Natural killer cell (primary cell): ENCODE results near the gene ARV1. TPM values are rescaled to one million over a fixed set of nuclear protein-coding genes. Genes with fewer than 3 reads are reported as not detected.
"Not testable (repeated sequence)": the region's sequence is repeated elsewhere in the genome, so short reads cannot be mapped to it uniquely, and the experiment has no call there.

Experiments
- ATAC-seq, 3 donors: fragments of 150-1000 bp in 2 of 3; fragments of 200-7000 bp in 1 of 3; cut with Tn5 transposase; 1 replicate in 1 of 3; 2 replicates in 2 of 3; pipeline ENCODE4 v1.10.0; 2021; ENCODE audit warnings: mild to moderate bottlenecking in 2 of 3, moderate library complexity in 2 of 3
- DNase-seq, 2 donors: peaks; one replicate each; pipeline versions ENCODE4 v3.0.0 to v3.0.0-alpha.2; 2013 to 2021; ENCODE audit warnings: mixed read lengths in 1 of 2
- H3K27ac ChIP-seq: one replicate; pipeline ENCODE4 v1.5.1; 2013; ENCODE audit warnings: mild to moderate bottlenecking, low read length
- H3K27me3 ChIP-seq: one replicate; pipeline ENCODE4 v1.6.1; 2013; ENCODE audit warnings: low read length; ENCODE audit not compliant: control insufficient read depth, insufficient read depth
- H3K36me3 ChIP-seq: one replicate; pipeline ENCODE4 v1.6.1; 2013; ENCODE audit warnings: low read length; ENCODE audit not compliant: control insufficient read depth, insufficient read depth
- H3K4me1 ChIP-seq: one replicate; pipeline ENCODE4 v1.6.1; 2013; ENCODE audit warnings: low read length; ENCODE audit not compliant: control insufficient read depth, insufficient read depth
- H3K4me3 ChIP-seq: one replicate; pipeline ENCODE4 v1.5.1; 2013; ENCODE audit warnings: low read length
- H3K9me3 ChIP-seq: one replicate; pipeline ENCODE4 v1.6.1; 2013; ENCODE audit warnings: low read length; ENCODE audit not compliant: control insufficient read depth, insufficient read depth
- H3K27ac Mint-ChIP-seq, 2 donors: one replicate each; pipeline ENCODE4 v1.8.0; 2022; ENCODE audit warnings: mild to moderate bottlenecking in 2 of 2, mixed read lengths in 2 of 2, moderate library complexity in 1 of 2
- H3K27me3 Mint-ChIP-seq, 2 donors: one replicate each; pipeline ENCODE4 v1.8.0; 2022; ENCODE audit warnings: low read depth in 2 of 2, mixed read lengths in 2 of 2
- H3K36me3 Mint-ChIP-seq: one replicate; pipeline ENCODE4 v1.8.0; 2022; ENCODE audit warnings: mixed read lengths
- H3K4me1 Mint-ChIP-seq, 2 donors: one replicate each; pipeline ENCODE4 v1.8.0; 2022; ENCODE audit warnings: mixed read lengths in 2 of 2
- H3K4me3 Mint-ChIP-seq: one replicate; pipeline ENCODE4 v1.8.0; 2022; ENCODE audit warnings: mild to moderate bottlenecking, moderate library complexity, mixed read lengths
- H3K9me3 Mint-ChIP-seq, 2 donors: one replicate each; pipeline ENCODE4 v1.8.0; 2022; ENCODE audit warnings: mixed read lengths in 2 of 2
- CTCF ChIP-seq: fragments of 200-600 bp; IDR thresholded peaks from one replicate; pipeline ENCODE4 v1.8.0; 2022; ENCODE audit warnings: antibody characterized with exemption
- WGBS: methylation state at CpG from one replicate; pipeline ENCODE4 v1.1.7; 2013; ENCODE audit warnings: missing lambda C conversion rate; ENCODE audit not compliant: insufficient coverage; 5-methylcytosine and 5-hydroxymethylcytosine counted together
- intact Hi-C: fragments of 100-400 bp; cut with micrococcal nuclease; formaldehyde crosslinking; loops from one replicate; pipeline ENCODE4 v1.14.2; 2022
- total RNA-seq, 4 donors: library from RNA; stranded (reverse); fragments of 120-200 nt in 1 of 4; gene quantifications; one replicate each; pipeline versions ENCODE4 v1.2.3 to v1.2.4, GENCODE V29; 2013 to 2022

ARV1 gene
- total RNA-seq, 3 donors from 2014 or later (not counting 1 experiment from before 2014, with no cell fraction given) = 7.2 to 7.6 (median 7.3) TPM

- peaks cover 19 to 40% of the 10 kb centered on the region in 2 donors for H3K27me3 Mint-ChIP-seq
- H3K27me3 ChIP-seq = no peaks in the 10 kb centered on the region
- peaks cover 7% of the 10 kb centered on the region for H3K4me1 ChIP-seq
- intact Hi-C loops = loop anchor here (10.0 kb wide), 1 partner anchor 480 kb away; the partner anchor contains the start of gene TSNAX
- H3K4me1 Mint-ChIP-seq = peaks cover 0 to 6% of the 10 kb centered on the region in 2 donors
- H3K9me3 Mint-ChIP-seq = peaks cover 2% of the 10 kb centered on the region in 2 donors
- DNase-seq (peak in 1 of 2 donors; percentile 15), ATAC-seq (no peak)
- H3K27ac Mint-ChIP-seq = no peak overlapping the region
- no peak overlapping the region for H3K27ac ChIP-seq
- no peaks in the 10 kb centered on the region for H3K9me3 ChIP-seq
- H3K36me3 Mint-ChIP-seq = no peaks in the 10 kb centered on the region
- TF ChIP-seq CTCF = no peak
- no peak overlapping the region for H3K4me3 ChIP-seq
- H3K4me3 Mint-ChIP-seq = no peak overlapping the region
- no peaks in the 10 kb centered on the region for H3K36me3 ChIP-seq
Observed at GRCh38 chr1:231045286-231045685, 66.4 kb downstream of the ARV1 start.

GRCh38 chr1:231045921-231046729, 67.2 kb downstream of the ARV1 start:
- H3K27me3 Mint-ChIP-seq = peaks cover 19 to 40% of the 10 kb centered on the region in 2 donors
- not testable (repeated sequence) for H3K4me1 ChIP-seq, H3K27me3 ChIP-seq, H3K4me3 Mint-ChIP-seq, H3K9me3 Mint-ChIP-seq, H3K36me3 ChIP-seq, H3K36me3 Mint-ChIP-seq, H3K4me1 Mint-ChIP-seq, H3K4me3 ChIP-seq, DNase-seq, H3K9me3 ChIP-seq, H3K27ac Mint-ChIP-seq, ATAC-seq, H3K27ac ChIP-seq
- intact Hi-C loops = loop anchor here (10.0 kb wide), 1 partner anchor 479 kb away; the partner anchor contains the start of gene TSNAX
- 96% methylated on average over 7 of the region's 10 CpGs for WGBS

GRCh38 chr1:231046730-231047395, 68.0 kb downstream of the ARV1 start:
- no peak overlapping the region for H3K27ac Mint-ChIP-seq
- H3K9me3 Mint-ChIP-seq = peaks cover 2% of the 10 kb centered on the region in 2 donors
- no peaks in the 10 kb centered on the region for H3K9me3 ChIP-seq

GRCh38 chr1:231047529-231047928, 68.6 kb downstream of the ARV1 start:
- H3K4me3 Mint-ChIP-seq, H3K9me3 Mint-ChIP-seq, H3K9me3 ChIP-seq, H3K27me3 ChIP-seq, H3K36me3 Mint-ChIP-seq, H3K27ac Mint-ChIP-seq, H3K4me1 Mint-ChIP-seq, ATAC-seq, H3K27ac ChIP-seq, H3K4me1 ChIP-seq, H3K4me3 ChIP-seq, DNase-seq, H3K36me3 ChIP-seq: not testable (repeated sequence)
- H3K27me3 Mint-ChIP-seq = peaks cover 19 to 40% of the 10 kb centered on the region in 2 donors
- intact Hi-C loops = loop anchor here (10.0 kb wide), 1 partner anchor 477 kb away; the partner anchor contains the start of gene TSNAX

More at GRCh38 chr1:231046730-231047395, 68.0 kb downstream of the ARV1 start:
- H3K36me3 ChIP-seq = no peaks in the 10 kb centered on the region
- WGBS = 58% methylated on average over 2 of the region's 2 CpGs
- no peak overlapping the region for H3K27ac ChIP-seq
- Mint-ChIP-seq H3K36me3 (no peaks in the 10 kb centered on the region), H3K4me1 (no peaks in the 10 kb centered on the region), H3K27me3 (peaks cover 19 to 40% of the 10 kb centered on the region in 2 donors), H3K4me3 (no peak overlapping the region)
- H3K27me3 ChIP-seq = no peaks in the 10 kb centered on the region
- TF ChIP-seq CTCF = no peak
- H3K4me1 ChIP-seq = no peaks in the 10 kb centered on the region
- ATAC-seq = no peak
- no peak overlapping the region for H3K4me3 ChIP-seq
- intact Hi-C loops = loop anchor here (10.0 kb wide), 1 partner anchor 478 kb away; the partner anchor contains the start of gene TSNAX
- no peak for DNase-seq

- H3K4me1 Mint-ChIP-seq, H3K9me3 Mint-ChIP-seq, H3K4me3 ChIP-seq, H3K4me3 Mint-ChIP-seq, H3K27ac Mint-ChIP-seq, H3K27ac ChIP-seq, ATAC-seq, DNase-seq, H3K36me3 Mint-ChIP-seq, H3K27me3 ChIP-seq, H3K4me1 ChIP-seq, H3K36me3 ChIP-seq, H3K9me3 ChIP-seq: not testable (repeated sequence)
- intact Hi-C loops = loop anchor here (10.0 kb wide), 1 partner anchor 476 kb away; the partner anchor contains the start of gene TSNAX
- peaks cover 21 to 40% of the 10 kb centered on the region in 2 donors for H3K27me3 Mint-ChIP-seq
- 93% methylated on average over 9 of the region's 9 CpGs for WGBS
Observed at GRCh38 chr1:231048419-231048818, 69.5 kb downstream of the ARV1 start.
